Measurements from ENCODE around the gene HAUS5. TPM values are rescaled to one million over a fixed set of nuclear protein-coding genes. Genes with fewer than 3 reads are reported as not detected.
"Not testable (repeated sequence)": the region's sequence is repeated elsewhere in the genome, so short reads cannot be mapped to it uniquely, and the experiment has no call there.

HAUS5 gene
- total RNA-seq, 1 donor from 2014 or later: 36.1 TPM

GRCh38 chr19:35595928-35596327 lies 16.6 kb upstream of the HAUS5 start:
- ATAC-seq (ENCODE audit: low read depth) (no peak), DNase-seq (no peak)
- H3K36me3 Mint-ChIP-seq (ENCODE audit: low read depth): no peaks in the 10 kb centered on the region
- H3K27ac Mint-ChIP-seq: no peak overlapping the region
- intact Hi-C loops (cut with micrococcal nuclease): no loop called here
- no peaks in the 10 kb centered on the region for H3K4me1 Mint-ChIP-seq
- no peak for TF ChIP-seq CTCF (IDR thresholded peaks at IDR 0.05)
- POLR2A ChIA-PET: no interaction called here
- H3K9me3 Mint-ChIP-seq: no peaks in the 10 kb centered on the region
- CTCF ChIA-PET: no interaction called here
- H3K27me3 Mint-ChIP-seq: peaks cover 7% of the 10 kb centered on the region
- H3K4me3 Mint-ChIP-seq: no peak overlapping the region

GRCh38 chr19:35596366-35596999 lies 16.1 kb upstream of the HAUS5 start:
- DNase-seq: no peak
- ChIA-PET CTCF (interaction anchor here (2.0 kb wide), 1 partner anchor 86 kb away, joined by 7 read pairs; no protein-coding TSS in a partner anchor), POLR2A (no interaction called here)
- Mint-ChIP-seq H3K4me1 (no peaks in the 10 kb centered on the region), H3K4me3 (no peak overlapping the region), H3K27me3 (peaks cover 10% of the 10 kb centered on the region), H3K9me3 (no peaks in the 10 kb centered on the region), H3K36me3 (ENCODE audit: low read depth) (no peaks in the 10 kb centered on the region), H3K27ac (no peak overlapping the region)
- no peak for ATAC-seq (ENCODE audit: low read depth)
- TF ChIP-seq CTCF (IDR thresholded peaks at IDR 0.05): no peak
- intact Hi-C loops (cut with micrococcal nuclease): no loop called here

GRCh38 chr19:35601971-35602370 lies 10.6 kb upstream of the HAUS5 start:
- ChIA-PET CTCF (no interaction called here), POLR2A (interaction anchor here (0.7 kb wide), 1 partner anchor 291 kb away, joined by 12 read pairs; no protein-coding TSS in a partner anchor)
- no peak overlapping the region for H3K27ac Mint-ChIP-seq
- DNase-seq: no peak
- peaks cover 10% of the 10 kb centered on the region for H3K27me3 Mint-ChIP-seq
- H3K9me3 Mint-ChIP-seq: no peaks in the 10 kb centered on the region
- no peaks in the 10 kb centered on the region for H3K36me3 Mint-ChIP-seq (ENCODE audit: low read depth)
- ATAC-seq (ENCODE audit: low read depth): no peak
- H3K4me3 Mint-ChIP-seq: no peak overlapping the region
- intact Hi-C loops (cut with micrococcal nuclease): no loop called here
- no peak for TF ChIP-seq CTCF (IDR thresholded peaks at IDR 0.05)
- no peaks in the 10 kb centered on the region for H3K4me1 Mint-ChIP-seq

- CTCF ChIA-PET; H3K27ac Mint-ChIP-seq; ATAC-seq (ENCODE audit: low read depth): not testable (repeated sequence)
These were observed 8.1 kb upstream of the HAUS5 start for GRCh38 chr19:35604436-35604835.

GRCh38 chr19:35607170-35607569 lies 5.4 kb upstream of the HAUS5 start:
- H3K4me3 Mint-ChIP-seq; H3K27ac Mint-ChIP-seq; H3K27me3 Mint-ChIP-seq; DNase-seq; intact Hi-C loops (cut with micrococcal nuclease); H3K9me3 Mint-ChIP-seq; H3K36me3 Mint-ChIP-seq (ENCODE audit: low read depth); ATAC-seq (ENCODE audit: low read depth); CTCF ChIA-PET: not testable (repeated sequence)
- H3K4me1 Mint-ChIP-seq: peaks cover 35% of the 10 kb centered on the region
- POLR2A ChIA-PET: interaction anchor here (0.6 to 0.7 kb wide), 2 partner anchors 15 to 108 kb away, joined by 6 to 7 read pairs; no protein-coding TSS in a partner anchor

More at GRCh38 chr19:35604436-35604835, 8.1 kb upstream of the HAUS5 start:
- POLR2A ChIA-PET; intact Hi-C loops (cut with micrococcal nuclease); H3K4me3 Mint-ChIP-seq; DNase-seq; H3K27me3 Mint-ChIP-seq; H3K36me3 Mint-ChIP-seq (ENCODE audit: low read depth); H3K9me3 Mint-ChIP-seq: not testable (repeated sequence)
- H3K4me1 Mint-ChIP-seq: peaks cover 11% of the 10 kb centered on the region

- Mint-ChIP-seq H3K36me3 (ENCODE audit: low read depth) (no peaks in the 10 kb centered on the region), H3K4me3 (no peak overlapping the region), H3K27ac (no peak overlapping the region), H3K27me3 (no peaks in the 10 kb centered on the region), H3K9me3 (peaks cover 4% of the 10 kb centered on the region), H3K4me1 (peaks cover 40% of the 10 kb centered on the region)
- no peak for TF ChIP-seq CTCF (IDR thresholded peaks at IDR 0.05)
- ChIA-PET CTCF (no interaction called here), POLR2A (interaction anchor here (0.6 to 0.7 kb wide), 2 partner anchors 14 to 107 kb away, joined by 6 to 7 read pairs; no protein-coding TSS in a partner anchor)
- no peak for ATAC-seq (ENCODE audit: low read depth)
- no peak for DNase-seq
- intact Hi-C loops (cut with micrococcal nuclease): no loop called here
These were observed 4.9 kb upstream of the HAUS5 start for GRCh38 chr19:35607661-35608060.

All from activated B cell treated with CpG ODN at 0.5 μM for 24 hours (primary cell).